Activated CD8-positive, alpha-beta memory T cell treated with anti-CD3 and anti-CD28 coated beads, Interleukin-2, amount 50 U/mL, for 48 hours (primary cell): ENCODE data around the gene BSN.
A peak's percentile ranks its signal among the peaks of the same experiment; 100 is the strongest.

Experiments
- DNase-seq: peaks from one replicate; pipeline ENCODE4 v3.0.0-alpha.2; 2020

Gene BSN

GRCh38 chr3:49602877-49603411 lies 48.7 kb downstream of the BSN start:
- DNase-seq = peak; percentile 74

- no peak for DNase-seq
Measured at GRCh38 chr3:49606427-49606826, 52.1 kb downstream of the BSN start.

GRCh38 chr3:49607105-49607591 lies 52.9 kb downstream of the BSN start:
- DNase-seq = no peak

GRCh38 chr3:49607796-49608195 lies 53.5 kb downstream of the BSN start:
- DNase-seq = no peak

GRCh38 chr3:49609314-49609713 lies 55.0 kb downstream of the BSN start:
- DNase-seq = no peak

GRCh38 chr3:49609815-49610214 lies 55.5 kb downstream of the BSN start:
- DNase-seq = no peak

- DNase-seq = no peak
Measured at GRCh38 chr3:49610666-49611280, 56.5 kb downstream of the BSN start.

- DNase-seq = no peak
Measured at GRCh38 chr3:49611291-49611690, 57.0 kb downstream of the BSN start.

GRCh38 chr3:49611719-49612118 lies 57.4 kb downstream of the BSN start:
- DNase-seq = peak; percentile 28

GRCh38 chr3:49614936-49615335 lies 60.7 kb downstream of the BSN start:
- DNase-seq = no peak

- DNase-seq = peak; percentile 32
Measured at GRCh38 chr3:49616061-49616460, 61.8 kb downstream of the BSN start.

GRCh38 chr3:49616491-49616941 lies 62.2 kb downstream of the BSN start:
- no peak for DNase-seq

GRCh38 chr3:49617390-49618013 lies 63.2 kb downstream of the BSN start:
- DNase-seq = no peak

- DNase-seq = no peak
Measured at GRCh38 chr3:49618412-49618811, 64.1 kb downstream of the BSN start.

- no peak for DNase-seq
Measured at GRCh38 chr3:49619649-49620048, 65.4 kb downstream of the BSN start.

GRCh38 chr3:49620728-49621127 lies 66.5 kb downstream of the BSN start:
- no peak for DNase-seq

- DNase-seq = no peak
Measured at GRCh38 chr3:49623071-49623470, 68.8 kb downstream of the BSN start.

GRCh38 chr3:49625071-49625470 lies 70.8 kb downstream of the BSN start:
- DNase-seq = no peak

GRCh38 chr3:49626101-49626581 lies 71.9 kb downstream of the BSN start:
- no peak for DNase-seq

- no peak for DNase-seq
Measured at GRCh38 chr3:49626796-49627195, 72.5 kb downstream of the BSN start.

- DNase-seq = no peak
Measured at GRCh38 chr3:49627634-49628033, 73.4 kb downstream of the BSN start.

GRCh38 chr3:49628249-49628648 lies 74.0 kb downstream of the BSN start:
- no peak for DNase-seq

GRCh38 chr3:49629451-49629850 lies 75.2 kb downstream of the BSN start:
- no peak for DNase-seq

- no peak for DNase-seq
Measured at GRCh38 chr3:49629866-49630265, 75.6 kb downstream of the BSN start.
